Measurements from ENCODE around the gene RHOA.
"Not testable (repeated sequence)": the region's sequence is repeated elsewhere in the genome, so short reads cannot be mapped to it uniquely, and the experiment has no call there.

Gene RHOA

DNA sequence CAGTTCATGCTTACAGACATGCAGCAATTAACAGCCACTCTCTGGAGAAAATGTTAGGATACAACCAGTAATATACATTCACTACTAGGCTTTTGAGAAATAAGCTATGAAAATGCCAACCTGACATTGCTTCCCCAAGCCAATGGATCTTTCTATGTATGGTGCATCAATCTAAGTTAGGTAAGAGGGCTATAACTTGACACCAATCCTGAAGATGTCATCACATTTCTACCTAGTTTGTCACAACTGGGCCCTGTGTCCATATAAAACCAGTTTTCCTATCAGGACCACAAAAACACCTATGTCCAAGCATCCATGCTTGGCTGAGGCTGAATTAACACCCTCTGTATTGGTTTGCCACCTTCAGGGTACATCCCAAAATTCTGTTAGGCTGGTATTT, 39.8 kb downstream of the RHOA start:
- in situ Hi-C loops (cut with MboI; ENCODE audit: low sequenced_read_pairs), result no loop called here

DNA sequence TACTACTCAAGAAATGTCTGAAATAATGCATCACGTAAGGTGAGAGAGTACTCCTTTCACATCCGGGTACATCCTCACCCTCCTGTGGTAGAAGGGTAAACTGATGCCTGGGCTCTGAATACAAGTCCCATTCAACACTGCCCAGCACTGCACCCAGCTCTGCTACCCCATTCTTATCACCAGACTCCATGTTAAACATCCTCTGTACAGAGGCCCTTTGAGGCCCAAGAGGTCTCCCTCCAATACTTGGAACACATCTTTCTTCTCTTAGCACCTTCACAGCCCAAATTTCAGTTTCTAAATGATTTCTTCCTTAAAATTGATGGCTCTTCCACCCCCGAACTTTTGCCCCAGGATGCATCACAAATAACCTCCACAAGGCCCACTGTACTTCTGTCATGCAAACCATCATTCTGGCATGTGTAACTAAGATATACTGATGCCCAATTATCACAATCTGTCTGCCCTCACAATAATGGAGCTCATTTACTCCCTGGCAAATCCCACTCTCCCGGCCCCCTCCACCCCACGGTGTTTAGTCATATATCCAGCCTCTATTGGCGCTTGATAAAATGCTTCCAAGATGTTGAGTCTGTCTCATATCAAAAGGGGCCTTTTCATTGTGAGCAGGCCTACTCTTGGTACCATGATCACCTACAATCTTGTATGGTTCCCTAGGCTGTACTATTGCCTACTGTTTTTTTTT, 41.0 kb downstream of the RHOA start:
- in situ Hi-C loops (cut with MboI; ENCODE audit: low sequenced_read_pairs), result no loop called here

DNA sequence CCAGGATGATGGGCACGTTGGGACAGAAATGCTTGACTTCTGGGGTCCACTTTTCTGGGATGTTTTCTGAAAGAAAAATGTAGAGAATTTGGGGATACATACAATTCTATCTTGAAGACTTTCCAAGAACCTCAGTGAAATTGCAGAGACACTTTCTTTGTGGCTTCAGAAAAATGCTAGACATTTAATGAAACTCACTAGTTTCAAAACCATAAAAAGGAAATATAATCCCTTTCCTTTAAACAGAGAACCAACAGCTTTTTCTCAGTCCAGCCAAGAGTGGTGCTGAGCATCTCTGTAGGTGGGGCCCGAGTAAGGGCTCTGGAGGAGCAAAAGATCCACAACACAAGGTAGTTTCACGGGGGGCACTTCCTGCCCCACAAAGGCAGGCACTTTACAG, 49.2 kb downstream of the RHOA start:
- in situ Hi-C loops (cut with MboI; ENCODE audit: low sequenced_read_pairs), result no loop called here

GRCh38 chr3:49359623-49360022, 52.2 kb downstream of the RHOA start:
- in situ Hi-C loops (cut with MboI; ENCODE audit: low sequenced_read_pairs), result no loop called here

DNA sequence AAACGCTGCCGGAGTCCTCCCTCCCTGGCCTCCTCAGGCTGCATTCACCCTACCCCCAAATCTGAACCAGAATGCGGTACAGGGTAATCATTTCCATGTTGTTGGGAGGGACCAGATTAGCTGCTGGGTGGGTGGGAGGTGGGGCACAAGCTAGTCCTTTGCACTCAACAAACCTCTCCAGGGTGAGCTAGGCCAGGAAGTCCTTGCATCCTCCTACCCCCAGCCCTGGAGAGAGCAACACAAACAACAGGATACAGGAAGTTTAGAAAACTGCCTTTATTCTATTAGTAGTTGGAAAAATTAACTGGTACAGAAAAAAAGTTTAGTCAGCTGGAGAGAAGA, 52.9 kb downstream of the RHOA start:
- in situ Hi-C loops (cut with MboI; ENCODE audit: low sequenced_read_pairs), result no loop called here

- in situ Hi-C loops (cut with MboI; ENCODE audit: low sequenced_read_pairs), result no loop called here
Observed at GRCh38 chr3:49358217-49358883, 53.4 kb downstream of the RHOA start, which contains the start of gene GPX1. GPX1 (minus strand) TSS chr3:49358353; CDS start chr3:49358278, 75 bp downstream.

- in situ Hi-C loops (cut with MboI; ENCODE audit: low sequenced_read_pairs), result not testable (repeated sequence)
Observed at GRCh38 chr3:49357443-49358216, 54.1 kb downstream of the RHOA start.

- in situ Hi-C loops (cut with MboI; ENCODE audit: low sequenced_read_pairs), result not testable (repeated sequence)
Observed at GRCh38 chr3:49357095-49357442, 54.7 kb downstream of the RHOA start.

DNA sequence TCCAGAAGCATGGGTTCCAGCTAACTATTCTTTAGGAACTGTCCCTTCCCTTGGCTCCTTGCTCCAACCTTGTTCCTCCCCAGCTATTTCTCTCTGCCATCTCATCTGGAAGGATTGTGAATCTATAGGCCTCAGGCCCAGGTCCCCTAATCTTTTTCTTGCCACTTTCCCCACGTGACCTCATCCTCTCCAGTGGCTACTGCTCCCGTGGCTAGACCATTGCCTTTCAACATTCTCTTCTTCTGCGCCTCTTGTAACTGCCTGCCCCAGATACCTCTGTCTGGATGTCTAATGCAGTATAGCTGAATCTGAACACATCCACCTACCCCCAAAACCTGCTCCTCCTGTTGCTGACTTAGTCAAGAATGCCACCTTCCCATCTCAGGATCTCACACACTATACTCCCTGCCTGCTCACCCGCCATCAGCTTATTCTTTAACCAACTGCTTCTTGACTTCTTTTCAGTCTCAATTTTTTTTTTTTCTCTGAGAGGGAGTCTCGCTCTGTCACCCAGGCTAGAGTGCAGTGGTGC, 58.8 kb downstream of the RHOA start:
- in situ Hi-C loops (cut with MboI; ENCODE audit: low sequenced_read_pairs), result no loop called here

DNA sequence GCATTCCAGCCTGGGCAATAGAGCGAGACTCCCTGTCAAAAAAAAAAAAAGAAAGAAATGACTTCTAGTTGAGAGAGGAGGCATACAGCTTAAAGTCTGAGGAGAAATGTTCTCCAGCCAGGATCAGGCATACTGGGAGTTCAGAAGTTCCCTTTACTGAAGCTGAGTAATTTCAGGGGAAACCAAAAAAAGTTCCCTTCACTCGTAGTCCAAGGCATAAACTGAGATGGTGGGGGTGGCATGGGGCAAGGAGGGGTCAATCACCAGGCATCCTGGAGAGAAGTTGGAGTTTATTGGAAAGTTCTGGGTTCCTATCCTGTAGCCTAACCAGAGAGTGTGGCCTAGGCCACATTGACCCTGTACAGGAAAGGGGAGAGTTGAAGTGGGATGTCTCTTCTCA, 59.5 kb downstream of the RHOA start:
- in situ Hi-C loops (cut with MboI; ENCODE audit: low sequenced_read_pairs), result no loop called here

DNA sequence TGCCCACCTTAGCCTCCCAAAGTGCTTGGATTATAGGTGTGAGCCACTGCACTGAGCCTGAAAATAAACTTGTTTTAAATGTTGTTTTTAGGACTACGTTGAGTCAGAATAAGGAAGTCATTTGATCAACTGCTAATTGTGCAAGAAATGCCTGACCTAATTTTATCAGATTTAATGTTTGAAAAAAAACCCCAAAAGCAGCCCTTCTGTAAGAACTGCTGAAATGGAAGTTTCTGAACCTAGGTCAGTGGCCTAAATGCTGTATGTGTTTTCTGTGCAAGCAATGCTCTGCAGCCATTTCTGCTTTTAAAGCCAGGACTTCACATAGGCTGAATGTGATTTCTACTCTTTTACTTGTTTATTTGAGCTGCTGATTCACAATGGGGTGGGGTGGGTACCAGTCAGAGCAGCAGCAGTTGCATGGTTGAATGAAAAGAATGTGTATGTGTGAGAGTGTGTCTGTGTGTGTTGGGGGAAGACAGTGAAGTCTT, 60.2 kb downstream of the RHOA start:
- in situ Hi-C loops (cut with MboI; ENCODE audit: low sequenced_read_pairs), result no loop called here

DNA sequence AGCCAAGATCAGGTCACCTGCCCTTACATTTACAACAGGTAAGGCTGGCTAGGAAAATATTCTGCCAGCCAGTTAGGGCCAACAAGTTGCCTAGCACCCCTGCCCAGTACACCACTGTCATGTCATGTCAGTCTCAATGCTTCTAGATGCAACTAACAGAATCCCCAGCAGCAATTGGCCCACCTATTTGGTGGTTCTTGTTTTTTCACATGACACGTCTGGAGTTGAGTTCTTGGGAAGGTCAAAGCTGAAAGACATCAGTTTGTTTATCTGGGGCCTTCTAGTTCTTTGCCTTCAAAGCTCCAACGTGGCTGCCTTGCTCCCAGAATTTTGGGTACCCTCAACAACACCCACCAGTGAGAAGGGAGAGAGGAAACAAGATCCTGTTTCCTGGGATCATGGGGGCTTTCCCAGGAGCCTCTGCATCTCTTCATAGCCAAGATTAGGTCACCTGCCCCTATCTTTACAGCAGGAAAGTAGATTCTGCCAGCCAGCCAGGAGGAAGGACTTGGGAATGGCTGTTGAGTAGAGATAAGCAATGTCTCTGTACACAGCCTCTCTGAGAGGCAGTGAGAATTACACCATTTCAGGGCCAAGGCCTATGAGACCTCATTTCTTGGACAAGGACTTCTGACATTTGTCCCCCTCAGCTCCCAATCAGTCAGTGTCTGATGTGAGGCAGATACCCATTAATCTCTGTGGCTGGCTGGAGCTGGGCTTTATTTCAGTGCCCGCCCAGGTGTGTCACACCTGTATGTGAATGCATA, 62.2 kb downstream of the RHOA start:
- in situ Hi-C loops (cut with MboI; ENCODE audit: low sequenced_read_pairs), result no loop called here

DNA sequence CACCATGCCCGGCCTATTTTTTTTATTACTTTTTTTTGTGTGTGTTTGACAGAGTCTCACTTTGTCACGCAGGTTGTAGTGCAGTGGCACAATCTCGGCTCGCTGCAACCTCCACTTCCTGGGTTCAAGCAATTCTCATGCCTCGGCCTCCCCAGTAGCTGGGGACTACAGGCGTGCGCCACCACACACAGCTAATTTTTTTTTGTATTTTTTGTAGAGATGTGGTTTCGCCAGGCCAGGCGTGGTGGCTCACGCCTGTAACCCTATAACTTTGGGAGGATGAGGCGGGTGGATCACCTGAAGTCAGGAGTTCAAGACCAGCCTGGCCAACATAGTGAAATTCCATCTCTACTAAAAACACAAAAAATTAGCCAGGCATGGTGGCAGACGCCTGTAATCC, 63.4 kb downstream of the RHOA start:
- in situ Hi-C loops (cut with MboI; ENCODE audit: low sequenced_read_pairs), result not testable (repeated sequence)

- in situ Hi-C loops (cut with MboI; ENCODE audit: low sequenced_read_pairs), result no loop called here
Observed at GRCh38 chr3:49346797-49347251, 65.0 kb downstream of the RHOA start.

DNA sequence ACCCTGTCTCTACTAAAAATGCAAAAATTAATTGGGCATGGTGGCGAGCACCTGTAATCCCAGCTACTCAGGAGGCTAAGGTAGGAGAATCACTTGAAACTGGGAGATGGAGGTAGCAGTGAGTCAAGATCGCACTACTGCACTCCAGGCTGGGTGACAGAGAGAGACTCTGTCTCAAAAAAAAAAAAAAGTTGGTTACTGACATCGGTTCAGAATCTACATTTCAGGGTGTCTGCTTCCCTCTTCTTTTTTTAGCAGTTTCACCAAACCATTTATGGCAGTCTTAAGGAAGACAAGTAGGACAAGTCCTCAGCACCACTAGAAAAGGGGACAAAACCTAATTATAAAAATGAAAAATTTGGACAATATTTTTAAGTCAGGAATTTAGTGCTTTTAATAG, 68.6 kb downstream of the RHOA start:
- in situ Hi-C loops (cut with MboI; ENCODE audit: low sequenced_read_pairs), result no loop called here

- in situ Hi-C loops (cut with MboI; ENCODE audit: low sequenced_read_pairs), result no loop called here
Observed at GRCh38 chr3:49341996-49342395, 69.8 kb downstream of the RHOA start.

- in situ Hi-C loops (cut with MboI; ENCODE audit: low sequenced_read_pairs), result no loop called here
Observed at GRCh38 chr3:49339941-49340800, 71.6 kb downstream of the RHOA start, which contains the start of gene USP4. USP4 (minus strand) TSS chr3:49340053; CDS start chr3:49340024, 29 bp downstream.

DNA sequence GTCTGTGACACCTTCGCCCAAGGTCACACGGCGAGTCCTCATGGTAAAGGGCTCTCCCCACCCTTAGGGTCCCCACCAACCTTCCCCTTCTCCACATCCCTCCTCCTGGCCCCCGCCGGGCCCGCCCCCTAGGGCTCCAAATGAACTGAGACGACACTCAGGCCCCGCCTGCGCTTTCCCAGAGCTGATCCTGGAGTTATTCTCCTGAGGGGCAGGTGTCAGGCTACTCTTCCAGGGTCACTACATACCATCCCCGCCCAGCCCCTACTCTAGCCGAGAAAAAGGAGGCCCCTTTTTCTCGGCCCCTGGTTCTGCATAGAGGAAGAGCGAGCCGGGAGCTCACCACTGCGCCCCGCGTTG, 72.2 kb downstream of the RHOA start:
- in situ Hi-C loops (cut with MboI; ENCODE audit: low sequenced_read_pairs), result no loop called here

- in situ Hi-C loops (cut with MboI; ENCODE audit: low sequenced_read_pairs), result no loop called here
Observed at GRCh38 chr3:49333916-49334633, 77.7 kb downstream of the RHOA start.

Data from hTERT RPE-1 (cell line).